ENCODE measurements around the gene LCLAT1.

- TF ChIP-seq, protein P1, sequence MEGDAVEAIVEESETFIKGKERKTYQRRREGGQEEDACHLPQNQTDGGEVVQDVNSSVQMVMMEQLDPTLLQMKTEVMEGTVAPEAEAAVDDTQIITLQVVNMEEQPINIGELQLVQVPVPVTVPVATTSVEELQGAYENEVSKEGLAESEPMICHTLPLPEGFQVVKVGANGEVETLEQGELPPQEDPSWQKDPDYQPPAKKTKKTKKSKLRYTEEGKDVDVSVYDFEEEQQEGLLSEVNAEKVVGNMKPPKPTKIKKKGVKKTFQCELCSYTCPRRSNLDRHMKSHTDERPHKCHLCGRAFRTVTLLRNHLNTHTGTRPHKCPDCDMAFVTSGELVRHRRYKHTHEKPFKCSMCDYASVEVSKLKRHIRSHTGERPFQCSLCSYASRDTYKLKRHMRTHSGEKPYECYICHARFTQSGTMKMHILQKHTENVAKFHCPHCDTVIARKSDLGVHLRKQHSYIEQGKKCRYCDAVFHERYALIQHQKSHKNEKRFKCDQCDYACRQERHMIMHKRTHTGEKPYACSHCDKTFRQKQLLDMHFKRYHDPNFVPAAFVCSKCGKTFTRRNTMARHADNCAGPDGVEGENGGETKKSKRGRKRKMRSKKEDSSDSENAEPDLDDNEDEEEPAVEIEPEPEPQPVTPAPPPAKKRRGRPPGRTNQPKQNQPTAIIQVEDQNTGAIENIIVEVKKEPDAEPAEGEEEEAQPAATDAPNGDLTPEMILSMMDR (IDR thresholded peaks at IDR 0.05), result no peak
- no peak for TF ChIP-seq POLR2A (IDR thresholded peaks at IDR 0.05)
- no peak for TF ChIP-seq POLR2AphosphoS5 (IDR thresholded peaks at IDR 0.05)
- TF ChIP-seq EP300 (IDR thresholded peaks at IDR 0.05), result no peak
Measured at GRCh38 chr2:30503695-30504052, 56.6 kb downstream of the LCLAT1 start.
